Endothelial cell of umbilical vein (primary cell): ENCODE data around the gene STAU1.

Experiments
- CTCF ChIP-seq, 2 donors: IDR thresholded peaks; 1 replicate in 1 of 2; 2 replicates in 1 of 2; pipeline ENCODE4 v1.5.1; 2011; ENCODE audit warnings: low read length in 2 of 2, mild to moderate bottlenecking in 2 of 2, moderate library complexity in 2 of 2, control low read depth in 1 of 2, inconsistent platforms in 1 of 2, low read depth in 1 of 2; ENCODE audit not compliant: insufficient read depth in 1 of 2; ENCODE audit errors: extremely low read depth in 1 of 2
- EZH2 ChIP-seq: IDR thresholded peaks from 2 replicates; pipeline ENCODE4 v1.6.1; 2012; ENCODE audit warnings: borderline replicate concordance, low read depth, mild to moderate bottlenecking, moderate library complexity, low read length, inconsistent platforms; ENCODE audit not compliant: severe bottlenecking
- MYC ChIP-seq: IDR thresholded peaks from one replicate; pipeline ENCODE4 v1.6.1; 2011; ENCODE audit warnings: mild to moderate bottlenecking, low read depth, low read length
- POLR2A ChIP-seq: IDR thresholded peaks from 2 replicates; pipeline ENCODE4 v1.6.1; 2012; ENCODE audit warnings: low read depth, mild to moderate bottlenecking, control low read depth, low read length

DNA sequence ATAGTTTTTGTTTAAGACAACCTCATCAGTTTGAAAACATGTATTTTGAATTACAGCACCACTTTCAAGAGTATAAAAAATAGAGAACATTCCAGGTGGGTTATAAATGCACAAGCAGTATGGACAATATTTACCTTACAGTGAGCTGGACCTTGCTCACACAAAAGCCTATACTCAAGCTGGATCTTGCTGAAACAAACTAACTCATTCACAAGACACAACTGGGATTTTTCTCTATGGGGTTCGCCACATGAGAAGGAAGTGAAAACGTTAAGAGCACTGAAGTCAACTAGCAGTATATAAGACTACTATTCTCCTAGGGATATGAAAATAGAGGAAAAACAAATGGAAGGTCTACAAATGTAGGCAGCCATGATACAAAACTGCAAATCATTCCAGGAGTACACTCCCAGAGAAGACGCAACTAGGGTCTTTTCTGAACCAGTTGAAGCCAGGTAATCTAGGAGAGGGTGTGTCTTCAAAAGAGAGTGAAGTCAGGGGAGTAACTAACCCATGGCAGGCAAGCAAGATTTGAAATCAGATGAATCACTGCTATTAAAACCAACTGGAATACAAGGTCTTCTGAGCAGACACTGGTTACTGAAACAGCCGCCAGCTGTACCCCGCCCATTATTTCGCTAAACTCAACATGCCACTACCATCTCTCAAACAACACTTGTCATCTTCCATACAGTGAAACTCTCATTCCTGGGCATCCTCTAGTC lies 26.5 kb downstream of the STAU1 start:
- TF ChIP-seq POLR2A (no peak), MYC (no peak), CTCF (IDR thresholded peaks at IDR 0.05; ENCODE audit: extremely low read depth in 1 of 2, insufficient read depth in 1 of 2, low read depth in 1 of 2, low read length in 2 of 2) (no peak), EZH2 (no peak)
